ENCODE results near the gene PXN.
"Not testable (repeated sequence)": the region's sequence is repeated elsewhere in the genome, so short reads cannot be mapped to it uniquely, and the experiment has no call there.

Gene PXN

DNA sequence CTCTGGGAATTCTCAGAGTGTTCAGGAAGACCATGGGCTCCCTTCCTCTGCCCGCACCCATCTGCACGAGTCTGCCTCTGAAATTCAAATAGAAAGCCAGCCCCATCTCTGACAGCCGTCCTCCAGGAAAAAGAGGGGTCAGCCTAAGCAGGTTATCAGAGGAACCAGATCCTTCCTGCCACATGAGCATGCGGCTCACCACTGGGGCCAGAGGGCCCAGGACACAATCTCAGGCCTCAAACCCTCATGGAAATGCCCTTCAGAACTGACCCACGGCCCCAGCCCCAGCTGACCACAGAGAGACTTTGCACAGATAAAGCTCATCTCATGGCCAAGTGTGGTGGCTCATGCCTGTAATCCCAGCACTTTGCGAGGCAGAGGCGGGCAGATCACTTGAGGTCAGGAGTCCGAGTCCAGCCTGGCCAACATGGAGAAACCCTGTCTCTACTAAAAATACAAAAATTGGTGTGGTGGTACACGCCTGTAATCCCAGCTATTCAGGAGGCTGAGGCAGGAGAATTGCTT is 23.2 kb downstream of the PXN start:
- in situ Hi-C loops (cut with HindIII; ENCODE audit: low sequenced_read_pairs) = no loop called here

DNA sequence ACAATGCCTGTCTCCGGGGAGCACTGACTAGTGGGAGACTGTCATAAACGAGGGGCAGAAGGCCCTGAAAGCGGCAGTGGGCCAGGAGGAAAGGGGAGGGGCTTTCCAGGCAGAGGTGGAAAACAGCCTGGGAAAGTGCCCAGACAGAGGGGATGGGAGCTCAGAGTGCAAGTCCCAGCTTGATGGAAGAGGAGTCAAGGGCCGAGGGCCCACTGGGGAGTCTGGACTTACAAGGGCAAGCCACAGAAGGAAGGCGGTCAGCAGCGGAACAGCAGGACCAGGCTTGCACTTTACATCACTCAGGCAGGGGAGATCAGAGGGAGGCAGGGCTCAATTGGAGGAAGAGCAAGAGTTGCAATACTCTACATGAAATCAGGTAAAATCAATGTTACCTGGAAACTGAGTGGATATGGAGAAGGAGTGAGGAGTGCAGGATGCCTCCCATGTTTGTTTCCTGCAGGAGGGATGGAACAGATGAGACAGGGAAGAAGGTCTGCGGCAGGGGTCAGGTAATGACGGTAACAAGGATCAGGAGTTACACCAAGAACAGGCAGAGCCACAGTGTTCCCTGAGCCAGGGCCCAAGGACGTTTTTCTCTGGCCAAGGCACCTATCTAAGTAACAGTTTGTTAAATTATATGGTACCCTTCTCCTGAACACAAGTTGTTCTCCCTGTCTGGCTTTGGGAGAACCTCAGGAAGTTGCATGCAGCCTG is 23.8 kb downstream of the PXN start:
- in situ Hi-C loops (cut with HindIII; ENCODE audit: low sequenced_read_pairs) = no loop called here

DNA sequence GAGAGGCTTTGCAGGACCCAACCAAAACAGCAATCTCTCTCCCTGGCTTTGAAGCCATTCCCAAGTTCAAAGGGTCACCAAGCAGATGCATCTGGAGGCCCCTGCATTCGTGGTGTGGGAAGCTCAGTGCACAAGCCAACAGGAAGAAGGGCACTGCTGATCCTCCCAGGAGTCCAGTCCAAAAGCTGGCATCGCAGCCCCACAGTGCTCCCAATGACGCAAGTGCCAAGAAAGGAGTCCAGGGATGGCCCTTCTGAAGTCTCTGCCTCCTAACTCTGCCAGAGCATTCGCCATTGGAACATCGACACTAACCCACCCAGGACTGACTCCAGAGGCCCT is 25.1 kb downstream of the PXN start:
- in situ Hi-C loops (cut with HindIII; ENCODE audit: low sequenced_read_pairs) = no loop called here

DNA sequence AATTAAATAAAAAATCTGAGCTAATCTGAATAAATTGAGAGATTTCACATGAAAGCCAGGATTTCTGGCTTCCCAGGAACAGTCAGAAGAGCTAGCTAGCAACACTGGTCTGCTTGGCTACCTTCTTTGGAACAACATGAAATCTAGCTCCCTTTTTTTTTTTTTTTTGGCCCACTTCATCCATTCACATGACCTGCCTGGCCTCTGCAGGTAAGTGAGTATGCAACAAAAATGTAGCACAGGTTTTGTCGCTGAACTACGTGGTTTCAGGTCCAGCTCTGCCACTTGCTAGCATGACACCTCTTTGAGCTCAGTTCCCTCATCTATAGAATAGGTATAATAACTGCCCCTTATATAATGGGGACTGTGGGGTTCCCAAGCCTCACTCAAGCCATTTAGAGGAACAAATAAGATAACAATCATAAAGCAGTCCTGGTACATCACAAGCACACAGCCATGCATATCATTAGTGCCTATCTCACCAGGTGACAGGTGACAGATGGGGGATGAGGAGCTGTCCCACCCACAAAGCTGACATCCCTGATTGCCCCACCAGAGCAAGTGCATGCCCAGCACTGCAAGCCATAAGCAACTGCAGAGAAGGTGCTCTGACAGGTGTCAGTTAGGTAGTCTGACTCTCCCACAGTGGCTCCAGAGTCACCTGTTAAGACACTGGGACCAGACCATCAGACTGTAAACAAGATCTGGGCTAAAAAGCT is 25.6 kb downstream of the PXN start:
- in situ Hi-C loops (cut with HindIII; ENCODE audit: low sequenced_read_pairs) = no loop called here

DNA sequence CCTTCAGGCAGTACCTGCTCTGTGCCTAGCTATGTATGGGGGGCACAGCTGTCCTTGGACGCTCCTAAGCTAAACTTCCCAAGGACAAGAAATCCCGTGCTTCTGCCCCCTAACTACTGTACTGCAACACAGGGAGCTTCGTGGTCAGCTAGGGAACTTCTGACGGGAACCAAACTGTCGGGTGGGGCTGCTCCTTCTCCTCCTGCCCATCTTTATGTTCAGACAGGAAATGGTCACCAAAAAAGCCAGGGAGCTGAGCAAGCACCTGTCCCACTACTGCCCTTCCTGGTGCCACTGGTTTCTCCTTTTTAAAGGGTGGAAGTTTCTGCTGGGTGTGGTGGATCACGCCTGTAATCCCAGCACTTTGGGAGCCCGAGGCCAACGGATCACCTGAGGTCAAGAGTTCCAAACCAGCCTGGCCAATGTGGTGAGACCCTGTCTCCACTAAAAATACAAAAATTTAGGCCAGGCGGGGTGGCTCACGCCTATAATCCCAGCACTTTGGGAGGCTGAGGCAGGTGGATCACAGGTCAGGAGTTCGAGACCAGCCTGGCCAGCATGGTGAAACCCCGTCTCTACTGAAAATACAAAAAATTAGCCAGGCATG is 26.6 kb downstream of the PXN start:
- in situ Hi-C loops (cut with HindIII; ENCODE audit: low sequenced_read_pairs) = no loop called here

DNA sequence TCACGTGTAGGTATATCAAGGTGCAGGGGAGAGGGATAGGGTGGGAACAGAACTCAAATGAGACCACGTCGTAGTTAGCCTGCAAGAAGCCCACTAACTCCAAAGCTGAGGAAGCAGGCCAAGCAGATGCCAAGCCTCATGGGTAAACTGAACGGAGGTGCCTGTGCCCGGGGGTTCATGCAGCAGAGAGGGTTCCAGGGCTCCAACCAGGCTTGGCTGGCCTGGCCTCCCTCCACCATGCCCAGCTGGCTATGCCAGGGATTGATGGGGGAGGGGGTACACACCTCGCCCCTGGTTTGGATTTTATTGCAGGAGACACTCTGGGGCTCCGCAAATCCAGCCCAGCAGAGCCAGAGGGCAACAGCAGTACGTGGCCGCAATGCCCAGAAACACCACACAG is 27.3 kb downstream of the PXN start:
- in situ Hi-C loops (cut with HindIII; ENCODE audit: low sequenced_read_pairs) = no loop called here

DNA sequence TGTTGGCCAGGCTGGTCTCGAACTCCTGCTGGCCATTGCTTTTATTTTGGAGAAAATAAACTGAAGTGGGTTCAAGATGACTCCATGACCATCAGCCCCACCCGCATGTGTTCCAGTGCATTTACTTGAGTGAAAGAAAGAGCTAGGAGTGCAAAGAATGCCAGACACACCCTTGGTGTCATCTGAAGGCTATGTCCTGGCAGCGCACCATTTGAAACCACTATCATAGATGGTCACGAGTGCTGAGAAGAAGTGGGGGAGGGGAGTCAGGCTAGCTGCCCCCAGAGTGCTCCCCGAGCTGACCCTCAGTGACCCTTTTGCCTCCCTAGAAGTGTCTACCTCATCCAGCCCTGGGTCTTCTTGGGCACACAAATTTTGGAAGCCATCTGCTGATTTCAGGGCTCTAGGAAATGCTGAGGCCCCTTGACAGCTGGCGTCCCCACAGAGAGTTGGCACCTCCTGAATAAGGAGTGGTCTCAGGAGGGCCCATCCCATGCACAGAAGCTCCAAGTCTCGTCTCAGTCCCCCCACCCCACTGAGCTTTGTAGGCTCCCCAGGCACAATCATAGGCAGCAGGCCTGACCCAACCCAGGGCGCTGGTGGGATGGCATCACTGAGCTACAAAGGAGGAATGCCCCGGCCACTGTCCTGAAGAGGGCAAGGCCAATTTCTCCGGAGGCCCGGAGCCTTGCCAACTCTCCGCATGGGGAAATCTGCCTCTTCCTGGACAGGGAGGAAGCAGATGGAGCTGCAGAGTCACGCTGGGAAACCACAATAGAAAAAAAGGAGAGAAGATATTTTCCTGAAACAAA is 28.0 kb downstream of the PXN start:
- in situ Hi-C loops (cut with HindIII; ENCODE audit: low sequenced_read_pairs) = no loop called here

DNA sequence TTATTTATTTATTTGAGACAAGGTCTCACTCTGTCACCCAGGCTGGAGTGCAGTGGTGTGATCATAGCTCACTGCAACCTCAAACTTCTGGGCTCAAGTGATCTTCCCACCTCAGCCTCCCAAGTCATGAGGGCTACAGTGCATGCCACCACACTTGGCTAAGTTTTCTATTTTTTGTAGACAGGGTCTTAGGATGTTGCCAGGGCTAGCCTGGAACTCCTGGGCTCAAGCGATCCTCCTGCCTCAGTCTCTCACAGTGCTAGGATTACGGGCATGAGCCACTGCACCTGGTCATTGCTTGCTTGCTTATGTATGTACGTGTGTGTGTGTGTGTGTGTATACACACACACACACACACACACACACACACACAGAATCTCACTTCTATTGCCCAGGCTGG is 28.7 kb downstream of the PXN start:
- in situ Hi-C loops (cut with HindIII; ENCODE audit: low sequenced_read_pairs) = not testable (repeated sequence)

DNA sequence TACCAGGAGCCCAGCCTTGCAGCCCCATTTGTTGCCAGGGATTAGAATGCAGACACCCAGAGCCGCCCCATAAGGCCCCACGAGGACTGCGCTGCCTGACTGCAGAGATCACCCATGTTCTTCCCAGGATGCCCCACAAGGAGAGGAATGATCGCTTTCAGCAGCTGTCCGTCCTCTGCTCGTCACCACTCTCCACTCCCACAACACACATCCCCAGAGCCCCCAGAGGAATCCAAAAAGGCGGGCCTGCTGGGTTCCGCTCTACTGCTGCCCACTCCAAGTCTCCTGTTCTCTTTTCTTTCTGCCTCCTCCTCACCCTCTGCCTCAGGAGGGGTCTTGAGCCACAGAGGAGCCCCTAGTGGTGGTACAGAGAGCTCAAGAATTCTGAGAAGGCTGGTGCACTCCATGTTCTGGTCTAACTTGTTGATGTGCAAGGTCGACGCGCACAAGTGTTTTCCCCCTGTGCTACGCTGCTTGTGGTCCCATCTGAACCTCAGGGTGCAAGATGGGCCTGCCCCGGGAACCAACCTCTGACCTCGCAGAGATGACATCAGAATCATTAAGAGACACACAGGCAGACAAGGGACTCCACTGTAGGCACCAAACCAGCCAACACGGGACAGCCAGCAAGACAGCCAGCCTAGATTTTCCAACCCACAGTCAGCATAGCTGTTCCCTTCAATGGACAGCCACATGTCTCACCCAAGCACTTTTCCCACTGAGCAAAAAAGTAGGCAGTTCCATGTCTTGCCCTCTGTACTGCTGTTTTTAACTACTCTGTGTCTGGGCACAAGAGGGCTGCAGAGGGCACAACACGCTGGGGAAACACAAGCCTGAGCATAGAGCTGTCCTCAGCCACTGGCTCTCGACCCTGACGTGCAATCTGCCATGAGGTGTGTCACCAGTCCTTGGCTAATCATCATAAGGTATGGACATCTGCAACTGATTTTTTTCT is 29.9 kb downstream of the PXN start:
- in situ Hi-C loops (cut with HindIII; ENCODE audit: low sequenced_read_pairs) = no loop called here

DNA sequence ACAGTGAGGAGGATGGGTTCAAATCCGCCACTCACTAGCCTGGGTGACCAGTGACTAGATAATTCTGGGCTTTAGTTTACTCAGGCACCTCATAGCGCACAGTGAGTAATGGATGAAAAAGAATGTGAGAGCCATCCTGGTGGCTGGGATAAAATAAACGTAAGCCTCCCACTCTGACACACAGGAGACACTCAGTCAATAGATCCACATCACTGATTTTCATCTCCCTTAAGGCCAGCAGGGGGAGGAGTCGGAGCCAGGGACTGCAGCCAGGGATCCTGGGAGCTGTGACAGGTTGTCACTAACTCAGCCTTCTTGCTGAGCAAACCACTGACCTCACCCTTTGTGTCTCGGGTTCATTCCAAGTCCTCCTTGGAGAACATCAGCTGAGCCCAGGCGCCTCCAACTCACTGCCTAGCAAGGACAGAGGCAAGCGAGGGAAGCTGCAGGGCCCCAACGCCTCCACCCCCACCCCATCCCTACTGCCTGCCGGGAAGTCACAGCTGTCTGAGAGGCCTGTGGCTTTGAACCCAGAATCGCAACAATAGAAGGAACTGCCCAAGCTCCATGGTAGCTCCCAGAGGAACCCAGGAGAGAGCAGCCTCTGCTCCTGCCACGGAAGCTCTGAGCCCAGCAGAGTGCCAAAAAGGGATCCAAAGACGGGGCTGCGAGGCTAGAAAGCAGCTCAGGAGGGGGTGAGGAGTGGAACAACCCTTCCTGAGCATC is 30.7 kb downstream of the PXN start:
- in situ Hi-C loops (cut with HindIII; ENCODE audit: low sequenced_read_pairs) = no loop called here

DNA sequence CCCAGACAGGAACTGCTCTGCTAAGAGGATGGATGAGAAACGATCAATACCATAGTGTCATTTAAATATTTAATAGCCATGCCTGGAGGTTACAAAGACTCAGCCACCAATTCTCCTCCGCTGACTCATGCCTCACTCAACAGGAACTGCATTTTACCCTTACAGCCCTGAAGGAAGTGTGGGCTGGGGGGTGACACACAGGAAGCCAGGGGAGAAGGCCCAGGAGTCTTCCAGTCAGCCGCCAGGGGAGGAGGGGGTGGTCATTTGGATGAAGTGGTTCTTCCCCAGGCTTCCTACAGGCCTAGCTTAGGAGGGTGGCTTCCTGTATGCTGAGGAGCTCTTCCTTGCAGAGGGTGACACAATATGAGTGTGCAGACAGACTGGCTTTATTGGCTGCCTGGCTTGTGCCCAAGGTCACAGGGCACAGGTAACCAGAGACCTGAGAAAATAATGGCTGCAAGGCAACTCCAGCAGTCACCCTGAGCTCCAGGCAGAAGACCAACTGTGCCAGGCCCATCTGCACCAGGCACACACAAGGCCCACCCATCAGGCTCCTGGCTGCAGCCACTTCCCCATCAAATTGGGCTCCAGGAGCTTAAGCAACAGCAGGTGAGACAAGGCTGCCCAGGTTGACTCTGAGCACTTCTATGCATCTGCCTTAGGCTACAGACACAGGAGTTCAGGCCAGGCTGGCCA is 34.1 kb downstream of the PXN start:
- in situ Hi-C loops (cut with HindIII; ENCODE audit: low sequenced_read_pairs) = no loop called here

DNA sequence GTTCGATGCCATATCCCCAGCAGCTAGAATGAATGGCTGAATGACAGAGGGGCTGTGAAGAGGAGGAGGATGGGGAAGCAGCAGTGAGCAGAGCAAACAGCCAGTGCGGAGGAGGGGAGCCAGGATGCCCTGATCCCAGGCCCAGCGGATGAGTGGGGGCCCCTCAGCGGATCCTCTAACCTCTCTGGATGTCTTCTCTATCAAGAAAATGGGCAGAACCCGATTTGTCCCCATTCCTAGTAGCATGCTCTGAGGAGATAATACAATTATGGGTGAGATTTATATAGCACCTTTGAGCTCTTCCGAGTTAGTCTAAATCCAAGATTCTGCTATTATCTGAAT is 34.6 kb downstream of the PXN start:
- in situ Hi-C loops (cut with HindIII; ENCODE audit: low sequenced_read_pairs) = no loop called here

DNA sequence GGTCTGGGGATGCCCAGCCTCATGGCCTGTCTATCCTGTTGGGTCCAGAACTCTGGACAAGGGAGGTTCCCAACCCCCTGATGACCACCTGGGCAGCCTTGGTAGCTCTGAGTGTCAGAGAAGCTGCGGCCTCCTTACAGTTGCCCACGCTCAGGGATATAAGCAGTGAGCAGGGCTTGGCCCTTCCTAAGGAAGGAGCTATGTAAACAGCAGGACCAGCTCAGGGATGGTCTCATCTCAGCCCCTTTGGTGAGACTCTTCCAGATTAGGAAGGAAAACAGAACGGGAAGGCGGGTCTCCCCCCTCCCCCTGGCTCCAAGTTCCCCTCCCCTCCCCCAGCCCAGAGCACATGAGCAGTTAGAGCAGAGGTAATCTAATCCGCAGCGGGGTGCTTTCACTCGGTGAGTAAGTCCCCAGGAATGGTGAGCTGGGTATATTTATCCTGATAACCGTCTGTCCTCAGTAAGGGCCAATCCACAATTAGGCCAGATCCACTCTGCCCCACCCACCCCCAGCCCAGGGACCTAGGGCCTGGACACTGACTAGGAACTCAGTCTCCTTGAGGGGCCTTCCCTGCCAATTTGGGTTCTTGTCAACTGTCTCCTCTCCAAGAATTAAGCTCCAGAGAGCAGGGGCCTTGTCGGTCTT is 35.1 kb downstream of the PXN start:
- in situ Hi-C loops (cut with HindIII; ENCODE audit: low sequenced_read_pairs) = no loop called here

DNA sequence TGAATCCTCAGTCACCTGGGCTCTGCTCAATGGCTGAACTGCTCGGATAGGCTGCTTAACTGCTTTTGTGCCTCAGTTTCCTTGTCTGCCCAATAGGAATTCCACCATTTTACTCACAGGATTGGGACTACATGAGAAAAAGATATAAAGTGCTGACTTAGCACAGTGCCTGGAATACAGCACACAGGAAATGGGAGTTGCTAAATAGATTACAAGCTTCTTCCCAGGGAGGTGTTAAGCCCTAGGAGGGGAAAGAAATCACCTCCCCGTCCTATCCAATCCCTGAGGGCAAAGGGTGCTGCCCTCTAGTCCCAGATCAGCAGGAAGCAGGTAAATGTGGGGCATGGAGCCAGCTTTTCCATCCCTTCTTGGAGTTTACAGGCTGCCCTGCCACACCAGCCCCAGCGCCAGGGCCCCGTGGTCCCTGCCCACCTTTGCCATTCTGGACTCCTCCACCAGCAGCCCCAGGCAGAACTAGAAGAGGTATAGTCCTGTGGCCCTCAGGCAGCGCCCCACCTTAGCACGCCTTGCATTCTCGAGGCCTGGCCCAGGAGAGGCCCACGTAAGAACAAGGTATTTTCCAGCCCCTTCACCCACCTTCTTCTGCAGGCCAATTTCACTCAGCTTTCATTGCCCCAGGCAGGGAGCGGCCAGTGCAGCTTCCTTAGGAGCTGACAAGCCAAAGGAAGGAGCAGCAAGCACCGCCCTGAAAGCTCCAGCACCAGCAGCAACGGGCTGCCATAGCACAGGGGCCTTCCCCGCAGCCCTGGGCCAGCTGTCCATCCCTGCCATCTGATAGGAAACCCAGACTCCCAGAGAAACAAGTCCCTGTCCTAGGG is 35.8 kb downstream of the PXN start:
- in situ Hi-C loops (cut with HindIII; ENCODE audit: low sequenced_read_pairs) = loop anchor here (5.0 kb wide), 1 partner anchor 38 kb away; the partner anchor contains the start of gene PXN

DNA sequence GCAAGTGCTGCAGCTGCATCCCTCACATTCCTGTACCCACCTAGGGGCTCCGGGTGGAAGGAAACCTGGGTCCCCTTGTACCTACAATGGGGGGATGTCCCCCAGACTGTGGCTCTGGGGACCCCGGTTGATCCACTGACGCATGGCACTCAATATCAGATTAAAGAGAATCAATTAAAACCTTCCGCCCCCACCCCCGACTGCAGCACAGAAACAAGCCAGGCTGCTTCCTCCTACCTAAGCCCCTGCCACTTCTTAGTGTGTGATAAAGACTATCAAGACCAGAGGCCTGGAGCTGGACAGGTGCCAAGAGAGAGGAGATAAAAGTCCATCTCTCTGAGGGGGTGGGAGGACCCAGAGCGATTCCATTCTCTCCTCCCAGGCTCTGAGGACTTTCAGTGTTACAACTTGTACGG is 36.5 kb downstream of the PXN start:
- in situ Hi-C loops (cut with HindIII; ENCODE audit: low sequenced_read_pairs) = loop anchor here (5.0 kb wide), 1 partner anchor 38 kb away; the partner anchor contains the start of gene PXN

DNA sequence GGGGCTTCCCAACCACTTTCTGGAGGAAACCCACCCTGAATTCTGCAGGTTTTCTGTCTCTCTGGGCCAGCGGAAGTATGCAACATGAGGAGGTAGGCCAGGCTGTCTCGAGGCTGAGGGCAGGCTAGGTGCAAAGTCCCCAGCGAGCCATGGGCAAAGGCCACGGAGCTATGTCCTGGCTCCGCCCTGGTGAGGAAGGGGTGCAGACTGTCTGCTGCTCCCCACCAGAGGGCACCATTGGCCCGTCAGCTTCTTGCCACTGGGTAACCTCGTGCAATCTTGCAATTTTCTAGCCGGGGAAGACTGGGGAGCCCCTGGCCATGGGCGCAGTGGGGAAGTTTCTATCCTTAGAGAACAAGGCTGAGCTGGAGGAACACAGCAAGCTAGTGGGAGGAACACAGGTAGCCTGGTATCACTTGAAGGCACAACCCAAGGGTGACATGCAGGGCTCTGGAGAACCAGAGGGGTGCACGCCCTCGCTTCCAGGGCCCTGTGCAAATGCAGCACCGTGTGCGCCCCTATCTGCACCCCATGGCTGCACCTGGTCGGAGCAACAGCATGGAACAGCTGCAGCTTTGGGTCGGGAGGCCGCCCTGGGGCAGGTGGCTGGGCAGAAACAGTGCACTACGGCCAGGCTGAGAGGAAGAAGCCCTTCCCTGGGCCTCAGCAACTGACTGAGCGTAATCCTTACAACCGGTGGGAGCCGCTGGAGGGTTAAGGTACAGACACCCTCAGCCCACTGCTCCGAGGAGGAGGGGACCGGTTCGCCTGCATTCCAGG is 37.0 kb downstream of the PXN start:
- in situ Hi-C loops (cut with HindIII; ENCODE audit: low sequenced_read_pairs) = loop anchor here (5.0 kb wide), 1 partner anchor 39 kb away; the partner anchor contains the start of gene PXN

DNA sequence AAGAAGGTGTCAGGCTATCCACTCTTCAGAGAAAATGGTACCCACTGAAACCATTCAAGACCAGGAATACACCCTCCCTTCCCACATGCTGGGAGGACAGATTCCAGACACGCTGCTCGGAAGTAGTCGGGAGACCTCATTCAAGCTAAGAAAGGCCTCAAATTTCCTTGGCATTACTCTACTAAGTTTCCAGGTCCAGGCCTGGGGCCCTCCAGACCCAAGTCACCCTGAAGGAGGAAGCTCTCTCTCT is 37.6 kb downstream of the PXN start:
- in situ Hi-C loops (cut with HindIII; ENCODE audit: low sequenced_read_pairs) = loop anchor here (5.0 kb wide), 1 partner anchor 39 kb away; the partner anchor contains the start of gene PXN
